Gastrocnemius medialis (tissue), 4 donors: Measurements from ENCODE around the gene ZC2HC1B. TPM values are rescaled to one million over a fixed set of nuclear protein-coding genes. Genes with fewer than 3 reads are reported as not detected.

Experiments
- ATAC-seq, 2 donors: fragments of 150-250 bp; one replicate each; pipeline ENCODE4 v1.9.1; 2016
- DNase-seq, 2 donors: peaks; one replicate each; pipeline ENCODE4 v3.0.0-alpha.2; 2019
- H3K27ac ChIP-seq, 4 donors: fragments of 200-600 bp; sonication (generic); 1 replicate in 1 of 4; 2 replicates in 3 of 4; pipeline ENCODE4 v1.5.1; 2016 to 2018; ENCODE audit warnings: mild to moderate bottlenecking in 2 of 4, moderate library complexity in 1 of 4
- H3K27me3 ChIP-seq, 3 donors: fragments of 200-600 bp; sonication (generic) in 2 of 3; 1 replicate in 1 of 3; 2 replicates in 2 of 3; pipeline versions ENCODE4 v1.5.1 to v1.6.0; 2016 to 2019; ENCODE audit warnings: mild to moderate bottlenecking in 1 of 3, moderate library complexity in 1 of 3
- H3K36me3 ChIP-seq, 2 donors: fragments of 200-600 bp; sonication (generic) in 1 of 2; one replicate each; pipeline ENCODE4 v1.5.1; 2017 to 2018
- H3K4me1 ChIP-seq, 2 donors: fragments of 200-600 bp; sonication (generic) in 1 of 2; one replicate each; pipeline ENCODE4 v1.5.1; 2016 to 2017; ENCODE audit warnings: mild to moderate bottlenecking in 2 of 2
- H3K4me3 ChIP-seq, 4 donors: fragments of 200-600 bp; sonication (generic) in 3 of 4; 1 replicate in 1 of 4; 2 replicates in 3 of 4; pipeline ENCODE4 v1.5.1; 2016 to 2019; ENCODE audit warnings: mild to moderate bottlenecking in 2 of 4
- H3K9me3 ChIP-seq, 3 donors: fragments of 200-600 bp; sonication (generic) in 2 of 3; 1 replicate in 1 of 3; 2 replicates in 2 of 3; pipeline ENCODE4 v1.5.1; 2016 to 2019
- CTCF ChIP-seq, 5 experiments: fragments of 450-650 bp in 3 of 5; fragments of 200-600 bp in 2 of 5; sonication (generic) in 2 of 5; IDR thresholded peaks in 4 of 5; conservative IDR thresholded peaks in 1 of 5; 1 replicate in 4 of 5; 2 replicates in 1 of 5; pipeline ENCODE4 v1.5.1; 2016 to 2019; ENCODE audit warnings: antibody characterized with exemption in 5 of 5, mild to moderate bottlenecking in 3 of 5, moderate library complexity in 3 of 5
- POLR2A ChIP-seq, 2 donors: fragments of 450-650 bp; IDR thresholded peaks; one replicate each; pipeline ENCODE4 v1.6.1; 2017; ENCODE audit warnings: antibody characterized with exemption in 2 of 2, mild to moderate bottlenecking in 2 of 2, moderate library complexity in 2 of 2
- in situ Hi-C, 4 donors: fragments of 200-750 bp; cut with MboI; loops; one replicate each; pipeline versions ENCODE4 v1.15.0 to v1.8.0; 2017; ENCODE audit warnings: low sequenced_read_pairs in 4 of 4
- intact Hi-C: fragments of 100-400 bp; cut with DNase I; formaldehyde crosslinking; loops from one replicate; pipeline ENCODE4 v1.15.1; 2023; ENCODE audit warnings: low total_unique reads
- total RNA-seq, 4 donors: library from RNA; depleted of rRNA; stranded (reverse); fragments of >200 nt; gene quantifications; one replicate each; pipeline versions ENCODE4 v1.1.0 to v1.2.3, GENCODE V29; 2016

Gene ZC2HC1B
- total RNA-seq, 4 donors from 2014 or later, result not detected

DNA sequence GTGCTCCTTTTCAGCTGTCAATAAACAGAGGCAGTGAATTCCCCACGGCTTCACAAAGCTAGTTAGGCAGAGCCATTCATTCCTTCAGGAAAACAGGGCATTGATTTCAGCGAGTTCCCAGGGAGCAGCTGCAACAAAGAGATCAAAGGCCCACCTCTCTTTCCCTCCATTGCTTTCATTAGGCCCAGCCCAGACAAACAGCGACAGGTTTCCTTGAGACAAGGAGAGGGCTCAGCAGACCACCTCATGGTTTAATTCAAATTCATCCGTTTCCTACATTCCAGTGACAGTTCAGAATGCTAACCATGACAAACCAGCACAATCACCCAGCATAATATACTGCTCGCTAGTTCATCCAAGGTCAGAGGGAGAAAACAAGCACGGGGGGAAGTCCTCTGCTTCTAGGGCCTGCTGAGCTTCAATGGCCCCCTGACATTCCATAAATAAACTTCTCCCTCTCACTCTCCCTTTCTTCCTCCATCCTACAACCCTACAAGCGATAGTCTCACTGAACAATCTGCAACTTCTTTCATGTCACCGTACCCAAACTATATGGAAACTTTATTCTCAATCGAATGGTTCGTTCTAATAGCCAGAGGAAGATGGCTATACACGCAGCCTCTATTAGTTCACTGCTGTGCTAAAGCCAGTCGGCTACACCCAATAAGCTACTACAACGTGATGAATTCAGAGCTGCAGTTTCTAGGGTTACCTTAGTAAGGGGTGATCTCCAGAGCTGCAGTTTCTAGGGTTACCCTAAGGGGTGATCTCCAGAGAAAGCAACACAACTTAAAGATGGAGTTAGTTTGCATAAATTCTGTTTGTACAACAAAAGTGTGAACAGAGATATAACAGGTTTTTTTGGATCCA is 109.1 kb downstream of the ZC2HC1B start:
- H3K27me3 ChIP-seq, result no peaks in the 10 kb centered on the region
- intact Hi-C loops, result no loop called here
- in situ Hi-C loops, result no loop called here
- H3K27ac ChIP-seq, result no peak overlapping the region
- H3K4me1 ChIP-seq, result no peaks in the 10 kb centered on the region
- no peaks in the 10 kb centered on the region for H3K9me3 ChIP-seq
- no peak for ATAC-seq
- H3K36me3 ChIP-seq, result no peaks in the 10 kb centered on the region
- no peak overlapping the region for H3K4me3 ChIP-seq
- DNase-seq, result no peak
- TF ChIP-seq CTCF (IDR thresholded peaks at IDR 0.05 in 4 of 5, conservative IDR thresholded peaks at IDR 0.05 in 1 of 5) (no peak), POLR2A (IDR thresholded peaks at IDR 0.05) (no peak)

DNA sequence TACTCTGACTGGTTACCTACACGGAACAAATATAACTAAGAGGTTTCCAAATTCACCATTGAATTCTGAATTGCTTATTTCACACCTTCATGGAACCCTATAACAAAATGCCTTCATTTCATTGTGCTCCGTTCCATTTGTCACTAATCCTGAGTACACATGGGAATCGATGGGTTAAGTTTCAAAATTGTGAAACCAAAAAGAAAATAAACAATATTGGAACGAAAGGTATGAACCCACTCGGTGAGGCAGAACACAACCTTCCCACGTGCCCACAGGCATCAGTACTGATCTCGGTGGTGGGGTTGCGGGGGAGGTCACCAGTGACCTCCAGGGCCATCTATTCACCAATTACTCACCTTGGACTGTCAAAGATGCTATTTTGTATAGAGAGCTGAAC is 109.8 kb downstream of the ZC2HC1B start:
- intact Hi-C loops (no loop called here), in situ Hi-C loops (no loop called here)
- DNase-seq, result no peak
- H3K9me3 ChIP-seq, result no peaks in the 10 kb centered on the region
- no peaks in the 10 kb centered on the region for H3K27me3 ChIP-seq
- H3K4me1 ChIP-seq, result no peaks in the 10 kb centered on the region
- no peak for TF ChIP-seq POLR2A (IDR thresholded peaks at IDR 0.05)
- TF ChIP-seq CTCF (IDR thresholded peaks at IDR 0.05 in 4 of 5, conservative IDR thresholded peaks at IDR 0.05 in 1 of 5), result no peak
- H3K36me3 ChIP-seq, result no peaks in the 10 kb centered on the region
- no peak overlapping the region for H3K4me3 ChIP-seq
- H3K27ac ChIP-seq, result no peak overlapping the region
- ATAC-seq, result no peak

DNA sequence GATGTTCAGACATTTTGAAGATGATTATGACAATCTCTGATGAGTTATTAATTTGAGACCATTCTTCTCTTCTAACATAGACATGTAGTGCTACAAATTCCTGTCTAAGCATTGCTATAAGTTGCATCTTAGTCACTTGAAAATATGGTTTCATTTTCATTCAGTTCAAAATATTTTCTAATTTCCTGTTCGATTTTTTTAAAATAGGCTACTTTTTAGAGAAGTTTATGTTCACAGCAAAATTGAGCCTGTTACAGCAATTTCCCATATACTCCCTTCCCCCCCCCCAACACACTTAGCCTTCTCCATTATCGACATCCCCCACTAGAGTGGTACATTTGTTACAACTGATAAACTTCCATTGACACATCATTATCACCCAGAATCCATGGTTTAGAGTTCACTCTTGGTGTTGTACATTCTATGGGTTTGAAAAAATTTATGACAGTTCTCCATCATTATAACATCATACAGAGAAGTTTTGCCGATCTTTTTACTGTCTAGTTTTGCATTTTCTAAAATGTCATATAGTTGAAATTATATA is 112.6 kb downstream of the ZC2HC1B start:
- DNase-seq, result no peak
- Histone ChIP-seq H3K4me3 (no peak overlapping the region), H3K9me3 (no peaks in the 10 kb centered on the region), H3K36me3 (no peaks in the 10 kb centered on the region), H3K27ac (no peak overlapping the region), H3K4me1 (no peaks in the 10 kb centered on the region), H3K27me3 (no peaks in the 10 kb centered on the region)
- no peak for TF ChIP-seq POLR2A (IDR thresholded peaks at IDR 0.05)
- TF ChIP-seq CTCF (IDR thresholded peaks at IDR 0.05 in 4 of 5, conservative IDR thresholded peaks at IDR 0.05 in 1 of 5), result no peak
- no peak for ATAC-seq
- intact Hi-C loops (no loop called here), in situ Hi-C loops (no loop called here)

DNA sequence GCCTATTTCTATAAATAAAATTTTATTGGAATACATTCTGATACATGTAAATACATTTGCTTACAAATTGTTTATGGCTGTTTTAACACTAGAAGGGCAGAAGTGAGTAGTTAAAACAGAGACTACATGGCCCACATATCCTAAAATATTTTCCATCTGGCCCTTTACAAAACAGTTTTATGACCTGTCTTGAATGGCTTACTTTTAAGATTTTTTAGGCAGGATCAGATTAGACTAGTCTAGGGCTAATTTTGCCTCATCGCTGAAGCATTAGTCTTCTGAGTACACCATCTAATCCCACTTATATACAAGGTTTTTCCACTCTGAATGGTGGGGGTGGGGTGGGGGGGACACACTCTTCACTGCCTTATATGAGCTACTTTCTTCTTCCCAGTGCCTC is 116.6 kb downstream of the ZC2HC1B start:
- Histone ChIP-seq H3K27ac (no peak overlapping the region), H3K36me3 (no peaks in the 10 kb centered on the region), H3K4me3 (no peak overlapping the region), H3K4me1 (no peaks in the 10 kb centered on the region), H3K27me3 (no peaks in the 10 kb centered on the region), H3K9me3 (no peaks in the 10 kb centered on the region)
- no peak for DNase-seq
- ATAC-seq, result no peak
- TF ChIP-seq CTCF (IDR thresholded peaks at IDR 0.05 in 4 of 5, conservative IDR thresholded peaks at IDR 0.05 in 1 of 5) (no peak), POLR2A (IDR thresholded peaks at IDR 0.05) (no peak)
- in situ Hi-C loops, result no loop called here
- intact Hi-C loops, result no loop called here
